CD4-positive, alpha-beta T cell treated with Interleukin-4 for 4 hours (primary cell): ENCODE results near the gene CTTN.

Source experiments
- DNase-seq: peaks from one replicate; pipeline ENCODE4 v3.0.0-alpha.2; 2020

CTTN gene

DNA sequence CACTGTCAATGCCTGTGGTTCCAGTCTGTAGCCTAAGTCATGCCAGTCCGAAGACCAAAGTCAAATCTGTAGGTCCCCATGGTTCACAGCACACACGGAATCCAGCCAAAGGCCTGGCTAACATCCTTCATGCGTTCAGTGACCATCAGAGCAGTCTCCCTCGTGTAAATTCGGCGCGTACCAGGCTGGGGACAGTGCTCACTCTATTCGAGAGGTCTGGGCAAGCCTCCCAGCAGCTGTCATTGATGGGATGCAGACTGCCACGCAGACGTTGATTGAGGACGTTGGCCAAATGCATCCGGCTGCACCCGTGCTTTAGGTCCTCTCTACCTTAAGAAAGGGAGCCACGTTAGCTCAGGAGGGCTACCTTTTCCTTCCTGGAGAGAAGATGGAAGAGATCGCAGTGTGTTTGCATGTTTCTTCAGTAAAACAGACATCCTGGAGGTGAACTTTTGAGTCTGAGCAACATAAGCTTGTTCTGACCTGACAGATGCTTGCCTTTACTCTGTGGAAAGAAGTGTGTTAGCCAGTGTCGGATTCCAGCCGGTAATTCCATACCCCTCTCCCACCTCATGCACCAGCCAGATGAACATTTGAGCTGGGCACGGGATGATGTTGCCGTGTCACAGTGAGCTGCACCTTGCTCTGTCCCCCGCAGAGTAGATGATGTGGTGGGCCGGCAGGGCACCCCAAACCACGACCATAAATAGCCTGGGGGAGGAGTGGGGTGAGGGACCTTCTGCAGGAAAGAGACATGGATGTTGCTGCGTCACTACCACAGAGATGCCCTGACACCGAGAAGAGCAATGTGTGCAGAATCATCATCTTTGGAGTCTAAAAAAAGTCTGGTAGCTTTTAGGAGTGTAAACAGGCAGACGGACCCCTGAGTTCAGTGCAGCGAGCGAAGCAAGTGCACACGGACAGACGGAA lies 12.2 kb downstream of the CTTN start:
- DNase-seq = no peak

DNA sequence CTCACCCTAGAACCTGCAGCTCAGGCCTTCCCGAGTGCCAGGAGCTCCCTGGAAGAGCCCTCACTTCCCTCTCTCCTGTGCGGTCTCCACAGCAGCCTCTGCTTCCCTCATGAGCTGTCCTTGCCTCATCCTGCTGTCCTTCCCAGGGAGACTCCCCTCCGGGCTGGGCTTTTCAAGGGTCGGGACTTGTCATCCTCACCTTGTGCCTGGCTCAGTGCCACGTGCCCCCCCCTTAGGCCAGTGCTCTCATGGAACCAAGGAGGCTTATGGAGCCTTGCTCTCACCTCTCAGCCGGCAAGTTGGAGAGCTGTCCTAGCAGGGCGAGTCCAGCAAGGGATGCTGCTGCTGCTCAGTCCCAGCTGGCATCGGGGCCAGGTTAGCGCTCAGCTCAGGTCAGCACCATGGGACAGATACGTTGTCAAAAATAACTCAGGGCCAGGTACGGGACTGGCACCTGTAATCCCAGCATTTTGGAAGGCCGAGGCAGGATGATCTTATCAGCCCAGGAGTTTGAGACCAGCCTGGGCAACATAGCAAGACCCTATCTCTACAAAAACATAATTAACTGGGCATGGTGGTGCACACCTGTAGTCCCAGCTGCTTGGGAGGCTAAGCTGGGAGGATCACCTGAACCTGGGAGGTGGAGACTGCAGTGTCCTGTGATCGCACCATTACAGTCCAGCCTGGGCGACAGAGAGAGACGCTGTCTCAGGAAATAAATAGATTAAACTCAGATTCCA lies 13.6 kb downstream of the CTTN start:
- no peak for DNase-seq

GRCh38 chr11:70413151-70413550 lies 14.8 kb downstream of the CTTN start:
- no peak for DNase-seq

- DNase-seq = no peak
These were observed 16.2 kb downstream of the CTTN start for GRCh38 chr11:70414341-70415100.

DNA sequence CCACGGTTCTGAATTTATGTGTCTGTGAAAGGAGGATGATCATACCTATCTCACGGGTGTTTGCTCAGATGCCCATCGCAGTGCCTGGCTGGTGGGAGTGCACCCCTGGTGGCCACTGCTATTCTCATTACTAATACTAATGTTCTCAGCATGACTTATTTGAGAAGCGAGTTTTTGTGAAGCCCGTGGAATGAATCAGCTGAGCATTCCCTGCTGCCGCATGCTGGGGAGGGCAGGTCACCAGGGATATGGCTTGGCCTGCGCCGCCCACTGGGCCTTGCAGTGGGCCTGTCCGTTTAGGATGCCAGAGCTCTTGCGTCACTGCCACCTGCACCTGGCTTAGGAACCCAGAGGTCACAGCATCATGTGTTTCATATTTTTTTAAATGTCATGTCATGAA lies 16.9 kb downstream of the CTTN start:
- no peak for DNase-seq

DNA sequence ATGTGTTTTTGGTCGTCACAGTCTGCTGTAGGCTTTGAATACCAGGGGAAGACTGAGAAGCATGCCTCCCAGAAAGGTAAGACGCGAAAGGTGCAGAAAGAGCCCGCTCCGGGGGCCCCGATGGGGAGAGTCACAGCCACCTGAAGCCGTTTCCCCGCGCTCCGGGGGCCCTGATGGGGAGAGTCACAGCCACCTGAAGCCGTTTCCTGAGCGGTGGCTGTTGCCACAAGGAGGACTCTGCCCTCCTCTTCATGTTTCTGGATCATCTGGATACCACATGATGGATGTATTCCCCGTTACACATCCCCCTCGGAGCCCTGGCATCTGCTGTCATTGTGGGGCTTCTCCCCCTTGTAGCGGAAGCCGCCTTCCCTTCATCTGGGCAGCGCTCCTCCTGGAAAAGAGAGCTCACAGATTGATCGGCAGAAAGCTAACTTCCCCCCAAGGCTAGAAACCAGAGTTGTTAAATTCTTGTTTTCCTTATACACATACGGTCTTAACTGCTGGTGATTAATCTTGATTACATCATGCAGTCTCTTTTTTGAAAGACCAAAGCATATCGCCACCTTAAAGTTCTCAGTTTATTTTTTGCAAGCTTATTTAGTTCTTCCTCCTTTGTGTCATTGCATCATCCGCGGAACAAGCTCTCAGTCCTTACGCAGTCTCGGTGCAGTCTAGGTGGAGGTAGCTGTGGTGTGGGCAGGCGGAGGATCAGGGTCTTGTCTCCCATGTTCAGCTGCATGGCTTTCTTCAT lies 17.5 kb downstream of the CTTN start:
- no peak for DNase-seq

GRCh38 chr11:70416881-70417280 lies 18.6 kb downstream of the CTTN start:
- no peak for DNase-seq

- DNase-seq = no peak
These were observed 19.8 kb downstream of the CTTN start for GRCh38 chr11:70418130-70418529.

GRCh38 chr11:70419307-70420007 lies 21.1 kb downstream of the CTTN start:
- DNase-seq = no peak

DNA sequence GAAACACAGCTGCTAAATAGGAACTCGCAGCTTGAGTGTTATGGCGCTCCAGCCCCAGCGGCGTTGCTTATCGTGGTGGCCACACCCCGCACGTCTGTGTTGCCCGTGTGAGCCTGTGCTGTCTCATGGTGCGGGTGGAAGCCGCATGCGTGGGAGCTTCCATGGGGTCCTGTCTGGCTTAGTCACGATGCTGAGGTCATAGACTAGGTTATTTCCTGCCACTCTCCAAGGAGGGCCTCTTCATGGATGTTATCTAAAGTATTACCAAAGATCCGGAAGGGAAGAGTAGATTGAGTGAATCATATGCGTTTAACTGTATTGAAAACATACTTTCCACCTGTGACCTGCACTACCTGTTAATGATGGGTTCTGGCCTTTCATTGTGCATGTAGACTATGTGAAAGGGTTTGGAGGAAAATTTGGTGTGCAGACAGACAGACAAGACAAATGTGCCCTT lies 21.7 kb downstream of the CTTN start:
- DNase-seq = no peak

DNA sequence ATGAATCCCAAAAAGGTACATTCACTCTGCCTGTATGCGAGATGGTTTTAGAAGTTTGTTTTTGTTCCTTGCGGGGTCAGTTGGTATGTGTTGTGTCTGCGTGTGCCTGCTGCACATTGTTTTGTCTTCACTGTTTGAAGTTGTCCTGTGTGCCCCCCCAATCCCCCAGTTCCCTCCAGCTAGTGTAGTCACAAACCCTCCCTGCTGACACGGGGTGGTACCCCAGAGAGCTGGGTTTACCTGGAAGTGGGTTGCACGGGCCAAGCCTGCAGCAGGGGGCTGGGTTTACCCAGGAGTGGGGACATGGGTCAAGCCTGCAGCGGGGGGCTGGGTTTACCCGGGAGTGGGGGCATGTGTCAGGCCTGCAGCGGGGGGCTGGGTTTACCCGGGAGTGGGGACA lies 22.2 kb downstream of the CTTN start:
- no peak for DNase-seq

DNA sequence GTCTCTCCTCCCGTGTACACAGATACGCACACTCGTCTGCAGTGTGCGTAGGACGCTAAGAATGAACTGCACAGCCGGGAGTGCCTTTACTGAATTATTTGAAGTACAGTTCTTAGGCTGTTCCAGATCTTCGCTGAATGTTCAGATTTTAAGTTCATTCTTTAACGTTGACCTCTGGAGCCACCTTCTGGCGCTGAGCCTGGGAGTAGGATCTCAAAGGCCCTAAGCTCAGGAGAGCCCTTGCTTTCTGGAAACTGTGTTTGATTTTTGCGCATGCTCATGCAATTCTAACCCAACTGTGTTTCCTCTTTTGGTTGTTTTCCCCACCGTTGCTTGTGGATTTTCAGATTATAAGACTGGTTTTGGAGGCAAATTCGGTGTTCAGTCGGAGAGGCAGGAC lies 22.8 kb downstream of the CTTN start:
- no peak for DNase-seq

GRCh38 chr11:70422692-70423522 lies 24.6 kb downstream of the CTTN start:
- no peak for DNase-seq

GRCh38 chr11:70423523-70424505 lies 25.5 kb downstream of the CTTN start:
- DNase-seq = peak; percentile 21

DNA sequence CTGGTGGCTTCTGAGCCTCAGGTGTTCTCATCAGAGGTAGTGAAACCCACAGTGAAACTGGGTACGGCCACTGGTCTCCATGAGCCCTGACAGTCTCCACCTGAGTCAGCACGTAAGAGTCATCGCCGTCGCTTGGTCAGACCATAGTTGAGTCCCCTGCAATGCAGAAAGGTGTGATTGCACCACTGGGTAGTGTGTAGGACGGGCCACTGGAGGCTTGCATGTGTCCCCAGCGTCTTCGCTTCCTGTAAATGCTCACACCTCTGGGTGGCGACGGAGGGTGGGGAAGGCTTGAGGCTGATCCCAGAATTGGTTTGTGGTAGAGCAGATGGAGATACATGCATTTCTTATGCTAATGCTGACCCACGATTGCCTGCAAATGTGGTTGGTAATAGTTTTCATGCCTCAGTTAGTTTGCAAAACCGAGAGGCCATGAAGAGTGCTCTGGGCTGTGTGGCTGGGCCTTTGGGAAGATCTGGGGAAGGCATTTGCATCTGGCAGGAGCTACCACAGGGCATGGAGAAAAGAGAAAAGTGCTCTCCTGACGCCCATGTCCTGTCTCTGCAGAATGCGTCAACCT lies 26.5 kb downstream of the CTTN start:
- no peak for DNase-seq

DNA sequence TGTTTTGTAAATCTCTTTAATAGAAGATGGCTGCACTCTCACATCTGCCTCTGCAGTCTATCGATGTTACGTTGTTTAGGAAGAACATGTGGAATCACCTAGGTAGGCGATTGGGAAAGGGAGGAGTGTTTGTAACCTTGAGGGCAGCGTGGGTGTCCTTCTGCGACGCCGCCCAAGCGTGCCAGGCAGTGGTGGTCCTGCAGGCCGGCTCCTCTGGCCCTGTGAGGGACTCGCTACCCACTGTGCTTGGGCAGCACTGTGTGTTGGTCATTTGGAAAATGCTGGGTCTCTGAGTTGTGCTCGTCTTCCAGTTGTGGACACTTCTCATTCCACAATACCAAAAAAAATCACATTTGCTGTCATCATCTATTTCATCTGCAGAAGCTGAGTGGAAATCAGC lies 29.1 kb downstream of the CTTN start:
- DNase-seq = no peak

DNA sequence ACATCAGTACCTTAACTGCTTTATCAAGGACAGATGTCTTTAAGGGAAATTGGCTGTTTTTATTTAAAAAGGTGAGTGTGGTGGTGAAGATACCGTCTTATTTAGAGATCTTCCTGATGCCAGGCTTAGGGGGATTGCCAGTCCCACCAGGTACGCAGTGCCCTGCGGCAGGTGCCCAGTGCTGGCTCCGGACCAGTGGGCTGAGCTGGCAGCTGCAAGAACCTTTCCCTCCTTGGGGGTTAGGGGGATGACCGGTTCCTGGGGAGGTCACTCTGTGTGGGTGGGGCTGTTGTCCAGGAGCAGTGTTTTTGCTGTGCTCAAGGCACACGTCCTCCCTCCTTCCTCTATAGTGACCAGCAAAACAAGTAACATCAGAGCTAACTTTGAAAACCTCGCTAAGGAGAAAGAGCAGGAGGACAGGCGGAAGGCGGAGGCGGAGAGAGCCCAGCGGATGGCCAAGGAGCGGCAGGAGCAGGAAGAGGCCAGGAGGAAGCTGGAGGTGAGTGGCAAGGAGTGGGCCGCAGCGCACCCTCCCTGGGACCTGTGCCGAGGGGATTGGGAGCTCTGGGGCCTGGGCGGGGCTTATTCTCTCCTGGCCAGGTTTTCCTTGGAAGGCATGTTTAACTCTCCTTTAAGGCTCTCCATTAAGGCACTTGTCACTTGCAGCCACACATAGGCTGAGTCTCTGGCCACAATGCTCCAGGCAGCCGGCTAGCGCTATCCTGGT lies 30.5 kb downstream of the CTTN start:
- DNase-seq = no peak

GRCh38 chr11:70429428-70429705 lies 31.0 kb downstream of the CTTN start:
- no peak for DNase-seq
